Large intestine (tissue), 3 donors: Measurements from ENCODE around the gene NFATC1. TPM values are rescaled to one million over a fixed set of nuclear protein-coding genes. Genes with fewer than 3 reads are reported as not detected.

Source experiments
- DNase-seq, 2 donors: peaks; one replicate each; pipeline versions ENCODE4 v3.0.0 to v3.0.0-alpha.2; 2013
- H3K27ac ChIP-seq: one replicate; pipeline ENCODE4 v1.5.1; 2013; ENCODE audit warnings: low read length
- H3K27me3 ChIP-seq: 2 replicates; pipeline ENCODE4 v1.6.1; 2013; ENCODE audit warnings: low read length; ENCODE audit not compliant: control insufficient read depth, insufficient read depth
- H3K36me3 ChIP-seq: 2 replicates; pipeline ENCODE4 v1.6.1; 2013; ENCODE audit warnings: low read length; ENCODE audit not compliant: control insufficient read depth, insufficient read depth
- H3K4me1 ChIP-seq: one replicate; pipeline ENCODE4 v1.6.1; 2013; ENCODE audit warnings: low read length; ENCODE audit not compliant: control insufficient read depth, insufficient read depth
- H3K4me3 ChIP-seq: one replicate; pipeline ENCODE4 v1.5.1; 2013; ENCODE audit warnings: low read length
- H3K9me3 ChIP-seq: one replicate; pipeline ENCODE4 v1.6.1; 2013; ENCODE audit warnings: mild to moderate bottlenecking, low read depth, low read length, moderate library complexity; ENCODE audit not compliant: control insufficient read depth
- whole genome bisulfite sequencing: methylation state at CpG from one replicate; pipeline ENCODE4 v1.1.5; 2013; ENCODE audit warnings: low lambda C conversion rate; ENCODE audit not compliant: insufficient coverage; 5-methylcytosine and 5-hydroxymethylcytosine counted together
- polyA plus RNA-seq: library from polyadenylated mRNA; unstranded; fragments of 120-200 nt; gene quantifications from one replicate; pipeline ENCODE4 v1.2.1, GENCODE V29; 2013

The NFATC1 gene
- polyA plus RNA-seq, 1 donor = 6.9 TPM

DNA sequence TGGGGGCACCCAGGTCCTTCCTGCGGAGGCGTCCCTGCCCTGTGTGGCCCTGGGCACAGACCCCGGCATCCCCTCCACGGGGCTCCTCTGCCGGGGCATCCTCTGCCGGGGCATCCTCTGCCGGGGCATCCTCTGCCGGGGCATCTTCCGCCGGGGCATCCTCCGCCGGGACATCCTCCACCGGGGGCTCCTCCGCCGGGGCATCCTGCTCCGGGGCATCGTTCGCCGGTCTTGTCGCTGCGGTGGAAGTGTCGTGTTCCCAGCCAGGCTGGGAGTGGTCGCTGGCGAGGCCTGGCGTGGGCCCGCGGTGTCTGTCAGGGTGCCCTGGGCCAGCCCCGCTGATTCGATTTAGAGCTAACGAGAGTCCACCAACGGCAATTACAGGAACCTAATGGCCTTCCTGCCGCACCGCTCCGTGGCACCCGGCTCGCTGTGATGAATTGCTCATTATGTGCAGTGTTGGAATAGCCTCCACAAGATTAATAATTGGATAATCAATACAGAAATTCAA is 115.1 kb downstream of the NFATC1 start:
- no peak overlapping the region for H3K4me3 ChIP-seq
- H3K27ac ChIP-seq = no peak overlapping the region
- WGBS = 100% methylated on average over 2 of the region's 36 CpGs
- DNase-seq = no peak
- H3K36me3 ChIP-seq = no peaks in the 10 kb centered on the region
- H3K4me1 ChIP-seq = peaks cover 14% of the 10 kb centered on the region
- peaks cover 32% of the 10 kb centered on the region for H3K27me3 ChIP-seq
- peaks cover 2% of the 10 kb centered on the region for H3K9me3 ChIP-seq

DNA sequence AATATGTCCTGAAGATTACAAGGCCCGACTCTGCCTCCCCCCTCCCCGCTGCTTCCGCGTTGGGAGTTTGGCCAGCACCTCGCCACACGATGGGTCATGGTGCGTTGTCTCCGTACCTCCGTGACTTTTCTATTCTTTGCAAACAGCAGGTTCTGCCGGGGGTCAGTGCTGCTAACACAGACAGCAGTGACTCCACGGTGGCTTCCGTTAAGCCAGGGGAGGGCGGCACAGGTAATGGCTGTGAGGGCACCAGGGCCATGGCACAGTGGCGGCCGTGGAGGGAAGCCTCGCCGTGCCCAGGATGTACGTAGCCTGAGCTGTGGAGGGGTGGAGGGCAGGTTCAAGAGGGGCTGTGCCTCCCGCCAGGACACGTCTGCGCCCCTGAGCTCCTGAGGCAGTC is 115.5 kb downstream of the NFATC1 start:
- no CpG with 5 or more reads among the region's 21 CpGs for WGBS

DNA sequence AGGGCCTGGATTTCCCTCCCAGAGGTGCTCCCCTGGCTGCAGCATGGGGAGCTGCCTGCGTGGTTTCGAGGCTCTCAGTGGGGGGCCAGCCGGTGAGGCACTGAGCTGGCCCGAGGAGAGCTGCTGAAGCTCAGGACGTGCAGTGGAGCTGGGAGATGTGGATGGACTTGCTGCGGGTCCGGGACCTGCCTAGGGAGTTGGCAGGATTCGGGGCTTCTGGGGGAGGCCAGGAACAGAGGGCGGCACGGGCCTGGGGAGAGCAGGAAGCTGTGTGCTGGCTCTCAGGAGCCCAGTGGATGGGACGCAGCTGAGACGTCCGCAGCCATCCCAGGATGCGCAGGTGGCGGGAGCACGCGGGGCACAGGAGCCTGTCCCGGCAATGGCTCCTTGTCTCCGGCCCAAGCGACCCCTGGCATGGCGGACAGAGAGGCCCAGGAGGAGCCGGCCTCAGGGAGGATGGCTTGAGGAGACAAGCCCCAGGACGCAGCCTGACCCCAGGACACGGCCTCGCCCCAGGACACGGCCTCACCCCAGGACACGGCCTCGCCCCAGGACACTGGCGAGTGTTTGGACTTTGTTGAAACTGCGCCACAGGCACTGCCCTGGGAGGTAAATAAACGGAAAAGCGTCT is 116.1 kb downstream of the NFATC1 start:
- Histone ChIP-seq H3K36me3 (no peaks in the 10 kb centered on the region), H3K27me3 (peaks cover 27% of the 10 kb centered on the region), H3K27ac (no peak overlapping the region), H3K9me3 (peaks cover 2% of the 10 kb centered on the region), H3K4me3 (no peak overlapping the region), H3K4me1 (peaks cover 9% of the 10 kb centered on the region)
- no peak for DNase-seq
- no CpG with 5 or more reads among the region's 32 CpGs for WGBS

More for the DNA sequence above, 115.5 kb downstream of the NFATC1 start:
- H3K27ac ChIP-seq = no peak overlapping the region
- H3K36me3 ChIP-seq = no peaks in the 10 kb centered on the region
- H3K9me3 ChIP-seq = peaks cover 2% of the 10 kb centered on the region
- H3K27me3 ChIP-seq = peaks cover 31% of the 10 kb centered on the region
- H3K4me1 ChIP-seq = peaks cover 13% of the 10 kb centered on the region
- no peak overlapping the region for H3K4me3 ChIP-seq
- no peak for DNase-seq

DNA sequence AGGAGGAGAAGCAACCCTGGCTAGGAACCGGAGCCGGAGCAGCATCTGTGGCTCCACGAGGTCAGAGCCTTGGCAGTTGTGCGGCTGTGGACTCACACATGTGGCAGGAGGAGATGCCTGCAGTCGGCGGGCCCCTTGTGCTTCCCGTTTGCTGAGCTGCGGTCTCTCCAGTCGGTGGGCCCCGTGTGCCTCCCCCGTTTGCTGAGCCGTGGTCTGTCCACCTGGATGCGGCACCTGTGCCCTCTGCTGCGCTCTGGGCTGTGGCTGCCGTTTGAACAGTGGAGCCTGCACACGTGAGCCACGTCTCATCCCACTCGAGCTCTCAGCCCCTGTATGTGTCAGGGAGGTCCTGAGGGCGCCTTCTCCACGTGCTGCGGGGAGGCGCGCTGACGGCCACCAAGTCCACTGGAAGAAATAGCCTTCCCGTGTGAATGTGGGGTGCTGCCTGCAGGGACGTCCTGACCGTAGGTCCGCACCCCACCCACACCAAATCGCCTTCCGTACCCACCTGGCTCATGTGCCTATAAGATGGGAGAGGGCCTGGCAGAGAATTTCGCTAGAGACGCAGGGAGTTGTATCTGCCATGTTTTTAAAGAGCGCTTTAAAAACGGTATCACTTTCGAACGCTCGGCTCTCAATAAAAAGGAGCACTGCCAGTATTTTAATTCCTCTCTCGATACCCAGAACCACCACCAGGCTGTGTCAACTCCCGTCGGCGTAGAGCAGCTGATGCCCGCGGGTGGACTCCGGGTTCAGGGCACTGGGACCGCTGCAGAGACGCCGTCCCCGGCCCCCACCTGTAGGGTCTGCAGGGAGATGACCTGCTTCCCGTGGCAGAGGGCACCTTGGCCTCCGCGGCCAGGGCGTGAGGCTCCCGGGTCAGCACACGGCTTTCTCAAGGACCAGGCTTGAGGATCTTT is 117.0 kb downstream of the NFATC1 start:
- WGBS = no CpG with 5 or more reads among the region's 54 CpGs
- Histone ChIP-seq H3K4me1 (no peaks in the 10 kb centered on the region), H3K27me3 (peaks cover 18% of the 10 kb centered on the region), H3K36me3 (no peaks in the 10 kb centered on the region), H3K4me3 (no peak overlapping the region), H3K27ac (no peak overlapping the region), H3K9me3 (peaks cover 2% of the 10 kb centered on the region)
- DNase-seq = no peak

DNA sequence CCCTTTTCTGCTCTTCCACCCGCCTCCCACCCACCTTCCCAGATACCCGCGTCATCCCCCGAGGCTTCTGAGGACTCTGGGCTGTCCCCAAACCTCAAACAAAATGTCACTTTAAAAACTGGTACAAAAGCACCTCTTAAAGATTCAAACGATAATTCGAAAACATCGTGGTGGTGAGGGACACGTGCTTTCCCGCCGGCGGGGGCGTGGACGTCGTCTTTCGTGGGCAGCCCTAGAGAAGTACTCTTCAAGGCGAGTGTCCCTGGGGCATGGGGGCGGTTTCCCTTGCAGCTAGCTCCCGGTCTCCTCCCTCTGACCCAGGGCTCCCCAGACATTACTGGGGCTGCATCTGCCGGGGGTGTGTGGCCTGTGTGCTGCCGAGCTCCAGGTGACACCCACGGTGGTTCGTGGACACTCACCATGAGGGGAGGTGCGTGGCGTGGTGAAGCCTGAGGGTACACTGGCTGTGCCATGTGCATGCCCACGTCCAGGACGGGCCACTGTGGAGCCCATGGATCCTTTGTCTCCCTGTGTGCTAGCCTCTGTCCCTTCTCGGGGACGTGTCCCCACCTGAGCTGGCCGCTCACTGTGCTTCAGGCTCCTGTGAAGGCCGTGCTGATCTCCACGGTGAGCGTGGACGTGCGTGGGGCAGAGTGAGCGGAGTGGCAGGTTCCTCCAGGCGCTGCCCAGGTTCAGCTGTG is 117.8 kb downstream of the NFATC1 start:
- 90% methylated on average over 2 of the region's 36 CpGs for WGBS
- Histone ChIP-seq H3K9me3 (peaks cover 2% of the 10 kb centered on the region), H3K4me1 (no peaks in the 10 kb centered on the region), H3K27ac (no peak overlapping the region), H3K27me3 (peaks cover 11% of the 10 kb centered on the region), H3K36me3 (no peaks in the 10 kb centered on the region), H3K4me3 (no peak overlapping the region)
- DNase-seq = no peak

GRCh38 chr18:79515331-79515730 is 119.6 kb downstream of the NFATC1 start:
- no peak for DNase-seq
- Histone ChIP-seq H3K27ac (no peak overlapping the region), H3K9me3 (peaks cover 2% of the 10 kb centered on the region), H3K27me3 (no peaks in the 10 kb centered on the region), H3K4me3 (no peak overlapping the region), H3K36me3 (no peaks in the 10 kb centered on the region), H3K4me1 (no peaks in the 10 kb centered on the region)
- WGBS = no CpG with 5 or more reads among the region's 8 CpGs

- Histone ChIP-seq H3K4me3 (no peak overlapping the region), H3K27ac (no peak overlapping the region), H3K4me1 (no peaks in the 10 kb centered on the region), H3K27me3 (no peaks in the 10 kb centered on the region), H3K9me3 (no peaks in the 10 kb centered on the region), H3K36me3 (no peaks in the 10 kb centered on the region)
- DNase-seq = no peak
- WGBS = no CpG with 5 or more reads among the region's 22 CpGs
Observed at GRCh38 chr18:79515944-79516351, 120.2 kb downstream of the NFATC1 start.

DNA sequence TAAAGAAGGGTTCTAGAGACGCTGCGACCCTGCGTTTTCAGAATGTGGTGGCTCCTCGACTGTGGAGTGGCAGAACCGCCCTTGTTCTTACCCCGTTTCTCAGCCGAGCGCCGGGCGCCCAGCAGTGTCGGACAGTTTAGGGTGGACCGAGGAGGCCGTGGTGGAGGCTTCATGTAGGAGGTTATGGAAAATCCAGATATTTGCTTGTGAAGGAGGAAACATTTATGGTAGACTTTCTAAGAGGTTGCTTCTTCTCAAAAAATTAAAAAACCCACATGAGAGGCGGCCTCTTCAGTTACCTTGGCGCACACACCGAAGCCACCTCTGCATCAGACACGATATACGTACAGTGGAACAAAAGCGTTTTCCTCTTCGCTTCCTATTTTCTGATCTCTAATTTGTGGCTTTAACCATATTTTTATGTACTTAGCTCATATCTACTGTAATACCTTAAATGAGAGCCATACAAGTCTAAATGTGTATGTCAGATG is 120.8 kb downstream of the NFATC1 start:
- no peaks in the 10 kb centered on the region for H3K27me3 ChIP-seq
- H3K27ac ChIP-seq = no peak overlapping the region
- no peaks in the 10 kb centered on the region for H3K9me3 ChIP-seq
- DNase-seq = no peak
- WGBS = 100% methylated on average over 2 of the region's 20 CpGs
- H3K36me3 ChIP-seq = no peaks in the 10 kb centered on the region
- H3K4me1 ChIP-seq = no peaks in the 10 kb centered on the region
- H3K4me3 ChIP-seq = no peak overlapping the region

- Histone ChIP-seq H3K27me3 (no peaks in the 10 kb centered on the region), H3K9me3 (no peaks in the 10 kb centered on the region), H3K4me3 (no peak overlapping the region), H3K36me3 (no peaks in the 10 kb centered on the region), H3K27ac (no peak overlapping the region), H3K4me1 (no peaks in the 10 kb centered on the region)
- no peak for DNase-seq
- WGBS = no CpG with 5 or more reads among the region's 13 CpGs
Observed at GRCh38 chr18:79517341-79517740, 121.6 kb downstream of the NFATC1 start.

DNA sequence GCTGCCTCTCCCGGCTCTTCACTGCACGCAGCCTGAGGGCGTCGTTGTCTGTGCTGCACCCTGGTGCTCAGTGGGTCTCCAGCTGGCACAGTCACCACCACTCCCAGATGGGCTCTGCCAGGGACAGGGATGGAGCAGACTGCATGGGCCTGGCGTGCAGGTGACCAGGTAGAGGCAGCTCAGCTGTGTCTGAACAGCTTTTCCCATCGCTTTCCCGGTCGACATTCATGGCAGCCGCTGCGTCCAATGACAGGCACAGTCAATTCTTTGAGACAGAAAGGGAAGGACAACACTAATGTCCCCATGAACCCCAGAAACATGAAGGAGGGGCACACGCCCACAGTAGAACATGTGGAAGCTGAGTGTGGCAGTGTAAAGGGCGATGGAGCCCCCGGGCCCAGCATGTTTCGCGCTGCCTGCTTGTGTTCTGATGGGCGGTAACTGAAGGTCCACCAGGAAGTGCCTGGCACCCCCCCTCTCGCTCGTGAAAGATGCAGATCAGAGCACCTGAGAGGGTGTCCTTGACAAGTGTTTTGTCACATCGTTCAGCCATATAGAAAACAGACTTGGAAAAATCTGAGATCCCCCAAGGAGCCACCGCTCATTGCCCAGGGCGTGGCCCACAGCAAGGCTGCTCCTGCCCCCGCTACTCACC is 122.4 kb downstream of the NFATC1 start:
- WGBS = no CpG with 5 or more reads among the region's 22 CpGs
- Histone ChIP-seq H3K9me3 (no peaks in the 10 kb centered on the region), H3K4me1 (no peaks in the 10 kb centered on the region), H3K36me3 (no peaks in the 10 kb centered on the region), H3K27ac (no peak overlapping the region), H3K27me3 (no peaks in the 10 kb centered on the region), H3K4me3 (no peak overlapping the region)
- no peak for DNase-seq
